H9 (cell line): ENCODE measurements around the gene HDAC7. TPM values are rescaled to one million over a fixed set of nuclear protein-coding genes. Genes with fewer than 3 reads are reported as not detected.

Experiments used
- DNase-seq: peaks from one replicate; pipeline ENCODE4 v3.0.0-alpha.2; 2017
- H2AFZ ChIP-seq: one replicate; pipeline ENCODE4 v1.6.1; 2013; ENCODE audit warnings: mild to moderate bottlenecking, low read length, control low read depth, moderate library complexity
- H2AK5ac ChIP-seq: 2 replicates; pipeline ENCODE4 v1.6.1; 2013; ENCODE audit warnings: low read length, control low read depth, mixed read lengths; ENCODE audit not compliant: insufficient read length
- H2BK120ac ChIP-seq: one replicate; pipeline ENCODE4 v1.6.1; 2013; ENCODE audit warnings: low read depth, mild to moderate bottlenecking, low read length, control low read depth, inconsistent platforms; ENCODE audit not compliant: poor library complexity, severe bottlenecking
- H2BK12ac ChIP-seq: 2 replicates; pipeline ENCODE4 v1.6.1; 2013; ENCODE audit warnings: low read length, control low read depth, mixed read lengths, low read depth; ENCODE audit not compliant: insufficient read length
- H2BK15ac ChIP-seq: 2 replicates; pipeline ENCODE4 v1.6.1; 2013; ENCODE audit warnings: low read depth, low read length, control low read depth
- H2BK20ac ChIP-seq: one replicate; pipeline ENCODE4 v1.6.1; 2013; ENCODE audit warnings: low read depth, mild to moderate bottlenecking, low read length, control low read depth, inconsistent platforms; ENCODE audit not compliant: poor library complexity, severe bottlenecking
- H2BK5ac ChIP-seq: 2 replicates; pipeline ENCODE4 v1.6.1; 2013; ENCODE audit warnings: low read length, control low read depth, mixed read lengths; ENCODE audit not compliant: insufficient read length
- H3K14ac ChIP-seq: 2 replicates; pipeline ENCODE4 v1.6.1; 2013; ENCODE audit warnings: low read length, control low read depth; ENCODE audit not compliant: insufficient read depth
- H3K18ac ChIP-seq: 2 replicates; pipeline ENCODE4 v1.6.1; 2013; ENCODE audit warnings: low read depth, mild to moderate bottlenecking, mixed read lengths, low read length, control low read depth; ENCODE audit not compliant: insufficient read length
- H3K23ac ChIP-seq: 2 replicates; pipeline ENCODE4 v1.6.1; 2013; ENCODE audit warnings: low read length, control low read depth, mixed read lengths, low read depth; ENCODE audit not compliant: insufficient read length
- H3K23me2 ChIP-seq: 2 replicates; pipeline ENCODE4 v1.6.1; 2013; ENCODE audit warnings: low read depth, mild to moderate bottlenecking, mixed read lengths, low read length, control low read depth; ENCODE audit not compliant: insufficient read length, poor library complexity, severe bottlenecking
- H3K27ac ChIP-seq: 2 replicates; pipeline ENCODE4 v1.5.1; 2013; ENCODE audit warnings: low read length, control low read depth, mixed read lengths, low read depth; ENCODE audit not compliant: insufficient read length
- H3K27me3 ChIP-seq: 2 replicates; pipeline ENCODE4 v1.6.1; 2013; ENCODE audit warnings: low read length, control low read depth, inconsistent platforms; ENCODE audit not compliant: insufficient read depth
- H3K4ac ChIP-seq: 2 replicates; pipeline ENCODE4 v1.6.1; 2013; ENCODE audit warnings: low read depth, mild to moderate bottlenecking, control low read depth, inconsistent platforms, low read length, moderate library complexity
- H3K4me1 ChIP-seq: 2 replicates; pipeline ENCODE4 v1.6.1; 2013; ENCODE audit warnings: low read length, control low read depth, inconsistent platforms; ENCODE audit not compliant: insufficient read depth
- H3K4me2 ChIP-seq: 2 replicates; pipeline ENCODE4 v1.6.1; 2013; ENCODE audit warnings: low read length, control low read depth, mixed read lengths; ENCODE audit not compliant: insufficient read length, insufficient read depth
- H3K56ac ChIP-seq: 2 replicates; pipeline ENCODE4 v1.6.1; 2013; ENCODE audit warnings: low read depth, mild to moderate bottlenecking, mixed read lengths, low read length, control low read depth; ENCODE audit not compliant: insufficient read length
- H3K79me1 ChIP-seq: 2 replicates; pipeline ENCODE4 v1.6.1; 2013; ENCODE audit warnings: low read depth, mild to moderate bottlenecking, moderate library complexity, low read length, control low read depth, inconsistent platforms; ENCODE audit not compliant: insufficient read depth, poor library complexity, severe bottlenecking
- H3K79me2 ChIP-seq: 2 replicates; pipeline ENCODE4 v1.6.1; 2013; ENCODE audit warnings: low read length, control low read depth, inconsistent platforms; ENCODE audit not compliant: insufficient read depth
- H3K9ac ChIP-seq: 2 replicates; pipeline ENCODE4 v1.6.1; 2013; ENCODE audit warnings: low read length, control low read depth, mixed read lengths; ENCODE audit not compliant: insufficient read length; ENCODE audit errors: extremely low read depth
- H3K9me3 ChIP-seq: one replicate; pipeline ENCODE4 v1.6.1; 2013; ENCODE audit warnings: low read depth, low read length, inconsistent platforms; ENCODE audit not compliant: control insufficient read depth
- H3T11ph ChIP-seq: one replicate; pipeline ENCODE4 v1.6.1; 2013; ENCODE audit warnings: mild to moderate bottlenecking, low read length, control low read depth, inconsistent platforms
- H4K20me1 ChIP-seq: one replicate; pipeline ENCODE4 v1.6.1; 2013; ENCODE audit not compliant: control insufficient read depth, insufficient read length, insufficient read depth
- H4K5ac ChIP-seq: 2 replicates; pipeline ENCODE4 v1.6.1; 2013; ENCODE audit warnings: low read depth, mild to moderate bottlenecking, mixed read lengths, low read length, control low read depth; ENCODE audit not compliant: insufficient read length
- H4K8ac ChIP-seq: replicated peaks from 2 replicates; pipeline ENCODE4 v1.6.1; 2013; ENCODE audit warnings: low read length, control low read depth, mixed read lengths, low read depth; ENCODE audit not compliant: insufficient read length
- H4K91ac ChIP-seq: 2 replicates; pipeline ENCODE4 v1.6.1; 2013; ENCODE audit warnings: low read depth, mild to moderate bottlenecking, moderate library complexity, mixed read lengths, low read length, control low read depth; ENCODE audit not compliant: insufficient read length
- H3K27ac Mint-ChIP-seq, 3 experiments: 2 replicates in 2 of 3; 3 replicates in 1 of 3; pipeline ENCODE4 v1.8.0; 2020 to 2021; ENCODE audit warnings: mixed read lengths in 3 of 3, mild to moderate bottlenecking in 1 of 3, moderate library complexity in 1 of 3
- H3K27me3 Mint-ChIP-seq: 2 replicates; pipeline ENCODE4 v1.8.0; 2021; ENCODE audit warnings: low read depth, mild to moderate bottlenecking, moderate library complexity, mixed read lengths
- H3K36me3 Mint-ChIP-seq, 3 experiments: 2 replicates in 2 of 3; 3 replicates in 1 of 3; pipeline ENCODE4 v1.8.0; 2020 to 2021; ENCODE audit warnings: low read depth in 3 of 3, mixed read lengths in 3 of 3; ENCODE audit not compliant: insufficient read depth in 1 of 3
- H3K4me1 Mint-ChIP-seq, 2 experiments: 2 replicates each; pipeline ENCODE4 v1.8.0; 2020; ENCODE audit warnings: mixed read lengths in 2 of 2
- H3K4me3 Mint-ChIP-seq, 2 experiments: 2 replicates in 1 of 2; 3 replicates in 1 of 2; pipeline ENCODE4 v1.8.0; 2020 to 2021; ENCODE audit warnings: mild to moderate bottlenecking in 2 of 2, mixed read lengths in 2 of 2, moderate library complexity in 1 of 2
- H3K9me3 Mint-ChIP-seq, 2 experiments: 2 replicates in 1 of 2; 3 replicates in 1 of 2; pipeline ENCODE4 v1.8.0; 2020; ENCODE audit warnings: mild to moderate bottlenecking in 2 of 2, mixed read lengths in 2 of 2, moderate library complexity in 1 of 2
- WGBS: extraction: QIAGEN DNeasy Blood & Tissue Kit; methylation state at CpG from one replicate; pipeline ENCODE4 v1.1.7; 2013; ENCODE audit warnings: missing lambda C conversion rate, low lambda C conversion rate, mixed read lengths; ENCODE audit not compliant: insufficient read length; ENCODE audit errors: extremely low coverage; 5-methylcytosine and 5-hydroxymethylcytosine counted together
- total RNA-seq: library from RNA; stranded (reverse); gene quantifications from 2 replicates; pipeline ENCODE4 v1.2.1, GENCODE V29; 2021
- TF ChIP-seq, protein P1 (sequence below): fragments of 200-600 bp; sonication (generic); conservative IDR thresholded peaks from 3 replicates; pipeline ENCODE4 v1.8.0; 2021; ENCODE audit warnings: antibody characterized with exemption, mild to moderate bottlenecking

Gene HDAC7
- total RNA-seq, 1 experiment from 2014 or later, result 72.1 TPM

DNA sequence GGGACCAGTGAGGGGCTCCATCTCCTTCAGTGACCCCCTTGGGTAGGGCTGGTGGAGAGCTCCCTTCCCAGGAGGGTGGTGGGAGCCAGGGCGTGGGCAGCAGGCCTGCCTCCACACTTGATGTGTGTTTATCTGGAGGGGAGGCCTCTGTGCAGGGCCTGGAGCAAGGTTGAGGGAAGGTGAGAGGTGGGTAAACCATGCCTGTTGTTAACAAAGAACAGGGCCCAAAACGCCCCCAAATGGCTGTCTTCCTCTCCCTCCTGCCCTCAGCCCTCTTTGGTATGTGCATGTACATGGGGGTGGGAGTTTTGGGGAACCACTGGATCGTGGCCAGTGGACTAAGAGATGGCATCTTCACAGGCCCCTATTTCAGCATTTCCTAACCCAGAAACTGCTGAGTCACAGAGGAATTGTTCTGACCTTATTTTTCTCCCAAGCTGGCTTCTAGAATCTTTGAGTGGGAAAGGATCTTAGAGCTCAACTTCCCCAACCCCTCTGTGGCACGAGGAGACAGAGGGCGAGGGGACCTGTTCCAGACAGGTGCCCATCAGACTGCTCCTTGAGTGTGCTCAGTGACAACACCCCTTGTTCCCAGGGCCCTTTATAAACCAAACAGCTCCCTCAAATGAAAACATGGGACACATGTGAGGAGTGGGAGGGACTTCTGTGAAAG, 43.1 kb downstream of the HDAC7 start:
- H3K4me1 Mint-ChIP-seq, result peaks cover 28 to 46% of the 10 kb centered on the region in 2 experiments
- H3K9me3 Mint-ChIP-seq, result no peaks in the 10 kb centered on the region

More for the DNA sequence above, 43.1 kb downstream of the HDAC7 start:
- Mint-ChIP-seq H3K27me3 (peaks cover 31% of the 10 kb centered on the region), H3K36me3 (peaks cover 0 to 1% (median 0%) of the 10 kb centered on the region in 3 experiments; a peak in 2 of 7 replicates), H3K27ac (peak overlapping the region in 2 of 3 experiments; percentile 77 to 94; a peak in 3 of 7 replicates), H3K4me3 (no peak overlapping the region)
- Histone ChIP-seq H2BK15ac (no peak overlapping the region), H4K8ac (no peak overlapping the region), H3K4me1 (peaks cover 3% of the 10 kb centered on the region; the same call in 1 of the 2 replicates), H3K4me2 (no peak overlapping the region), H4K20me1 (peaks cover 2% of the 10 kb centered on the region), H4K91ac (no peak overlapping the region), H3K27me3 (no peaks in the 10 kb centered on the region), H3T11ph (no peak overlapping the region), H3K9ac (no peak overlapping the region), H2BK5ac (no peak overlapping the region), H3K14ac (no peak overlapping the region), H3K56ac (no peak overlapping the region), H3K23me2 (peaks cover 6% of the 10 kb centered on the region), H3K27ac (no peak overlapping the region), H2BK20ac (no peak overlapping the region), H3K18ac (no peak overlapping the region), H3K4ac (no peak overlapping the region), H2AK5ac (no peak overlapping the region), H3K79me2 (no peaks in the 10 kb centered on the region), H2BK120ac (no peak overlapping the region), H2AFZ (no peak overlapping the region), H2BK12ac (no peak overlapping the region), H3K23ac (no peak overlapping the region), H3K79me1 (no peaks in the 10 kb centered on the region), H4K5ac (no peak overlapping the region), H3K9me3 (no peaks in the 10 kb centered on the region)
- DNase-seq, result no peak
- TF ChIP-seq, protein P1, sequence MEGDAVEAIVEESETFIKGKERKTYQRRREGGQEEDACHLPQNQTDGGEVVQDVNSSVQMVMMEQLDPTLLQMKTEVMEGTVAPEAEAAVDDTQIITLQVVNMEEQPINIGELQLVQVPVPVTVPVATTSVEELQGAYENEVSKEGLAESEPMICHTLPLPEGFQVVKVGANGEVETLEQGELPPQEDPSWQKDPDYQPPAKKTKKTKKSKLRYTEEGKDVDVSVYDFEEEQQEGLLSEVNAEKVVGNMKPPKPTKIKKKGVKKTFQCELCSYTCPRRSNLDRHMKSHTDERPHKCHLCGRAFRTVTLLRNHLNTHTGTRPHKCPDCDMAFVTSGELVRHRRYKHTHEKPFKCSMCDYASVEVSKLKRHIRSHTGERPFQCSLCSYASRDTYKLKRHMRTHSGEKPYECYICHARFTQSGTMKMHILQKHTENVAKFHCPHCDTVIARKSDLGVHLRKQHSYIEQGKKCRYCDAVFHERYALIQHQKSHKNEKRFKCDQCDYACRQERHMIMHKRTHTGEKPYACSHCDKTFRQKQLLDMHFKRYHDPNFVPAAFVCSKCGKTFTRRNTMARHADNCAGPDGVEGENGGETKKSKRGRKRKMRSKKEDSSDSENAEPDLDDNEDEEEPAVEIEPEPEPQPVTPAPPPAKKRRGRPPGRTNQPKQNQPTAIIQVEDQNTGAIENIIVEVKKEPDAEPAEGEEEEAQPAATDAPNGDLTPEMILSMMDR, result no peak
- WGBS, result no CpG with 5 or more reads among the region's 5 CpGs
